ENCODE data around the gene PRPF38A.
A peak's percentile ranks its signal among the peaks of the same experiment; 100 is the strongest.

Gene PRPF38A

GRCh38 chr1:52399629-52400028 is 4.8 kb upstream of the PRPF38A start:
- no peak for DNase-seq (ENCODE audit: low read depth)

GRCh38 chr1:52400131-52400530 is 4.3 kb upstream of the PRPF38A start:
- no peak for DNase-seq (ENCODE audit: low read depth)

- DNase-seq (ENCODE audit: low read depth), result no peak
Measured at GRCh38 chr1:52402860-52403240, 1.6 kb upstream of the PRPF38A start.

GRCh38 chr1:52403566-52404115 is 761 bp upstream of the PRPF38A start:
- peak; percentile 34 for DNase-seq (ENCODE audit: low read depth)

- DNase-seq (ENCODE audit: low read depth), result no peak
Measured at GRCh38 chr1:52404975-52405338, 555 bp downstream of the PRPF38A start.

GRCh38 chr1:52413410-52413989 is 9.1 kb downstream of the PRPF38A start:
- no peak for DNase-seq (ENCODE audit: low read depth)

- no peak for DNase-seq (ENCODE audit: low read depth)
Measured at GRCh38 chr1:52414942-52415341, 10.5 kb downstream of the PRPF38A start.

GRCh38 chr1:52416811-52417210 is 12.4 kb downstream of the PRPF38A start:
- no peak for DNase-seq (ENCODE audit: low read depth)

- DNase-seq (ENCODE audit: low read depth), result no peak
Measured at GRCh38 chr1:52420713-52421112, 16.3 kb downstream of the PRPF38A start.

GRCh38 chr1:52423055-52423454 is 18.7 kb downstream of the PRPF38A start:
- no peak for DNase-seq (ENCODE audit: low read depth)

GRCh38 chr1:52423771-52424170 is 19.4 kb downstream of the PRPF38A start:
- no peak for DNase-seq (ENCODE audit: low read depth)

GRCh38 chr1:52424231-52424636 is 19.8 kb downstream of the PRPF38A start:
- no peak for DNase-seq (ENCODE audit: low read depth)

GRCh38 chr1:52424813-52425212 is 20.4 kb downstream of the PRPF38A start:
- DNase-seq (ENCODE audit: low read depth), result no peak

GRCh38 chr1:52426371-52426770 is 22.0 kb downstream of the PRPF38A start:
- DNase-seq (ENCODE audit: low read depth), result peak; percentile 17

GRCh38 chr1:52427152-52427551 is 22.8 kb downstream of the PRPF38A start:
- DNase-seq (ENCODE audit: low read depth), result no peak

GRCh38 chr1:52432807-52433206 is 28.4 kb downstream of the PRPF38A start:
- DNase-seq (ENCODE audit: low read depth), result no peak

GRCh38 chr1:52435211-52435610 is 30.8 kb downstream of the PRPF38A start:
- DNase-seq (ENCODE audit: low read depth), result no peak

GRCh38 chr1:52435650-52436049 is 31.2 kb downstream of the PRPF38A start:
- no peak for DNase-seq (ENCODE audit: low read depth)

GRCh38 chr1:52436817-52437216 is 32.4 kb downstream of the PRPF38A start:
- no peak for DNase-seq (ENCODE audit: low read depth)

- no peak for DNase-seq (ENCODE audit: low read depth)
Measured at GRCh38 chr1:52439976-52440375, 35.6 kb downstream of the PRPF38A start.

GRCh38 chr1:52444463-52444862 is 40.1 kb downstream of the PRPF38A start:
- no peak for DNase-seq (ENCODE audit: low read depth)

GRCh38 chr1:52454127-52454526 is 49.7 kb downstream of the PRPF38A start:
- DNase-seq (ENCODE audit: low read depth), result no peak

GRCh38 chr1:52454779-52455178 is 50.4 kb downstream of the PRPF38A start:
- no peak for DNase-seq (ENCODE audit: low read depth)

GRCh38 chr1:52455686-52456085 is 51.3 kb downstream of the PRPF38A start:
- DNase-seq (ENCODE audit: low read depth), result no peak
